Heart right ventricle (tissue), 16 donors: ENCODE data around the gene OR2G2. TPM values are rescaled to one million over a fixed set of nuclear protein-coding genes. Genes with fewer than 3 reads are reported as not detected.

Source experiments
- ATAC-seq, 8 donors: fragments of 200-7000 bp; cut with Tn5 transposase; one replicate each; pipeline ENCODE4 v1.9.1; 2020; ENCODE audit warnings: mild to moderate bottlenecking in 8 of 8, moderate library complexity in 8 of 8, moderate number of reproducible peaks in 1 of 8
- DNase-seq, 2 donors: peaks; one replicate each; pipeline ENCODE4 v3.0.0-alpha.2; 2020
- H3K27ac ChIP-seq, 10 donors: fragments of 200-600 bp; sonication (generic) in 2 of 10; one replicate each; pipeline versions ENCODE4 v1.5.0 to v1.8.0; 2020 to 2022; ENCODE audit warnings: mild to moderate bottlenecking in 3 of 10
- H3K27me3 ChIP-seq, 7 donors: fragments of 200-600 bp; one replicate each; pipeline ENCODE4 v1.8.0; 2021 to 2022; ENCODE audit warnings: mild to moderate bottlenecking in 2 of 7
- H3K36me3 ChIP-seq, 9 donors: fragments of 200-600 bp; sonication (generic) in 1 of 9; one replicate each; pipeline versions ENCODE4 v1.5.0 to v1.8.0; 2020 to 2022; ENCODE audit warnings: mild to moderate bottlenecking in 2 of 9
- H3K4me1 ChIP-seq, 9 donors: fragments of 200-600 bp; sonication (generic) in 1 of 9; one replicate each; pipeline versions ENCODE4 v1.5.0 to v1.8.0; 2020 to 2022; ENCODE audit warnings: mild to moderate bottlenecking in 4 of 9
- H3K4me3 ChIP-seq, 10 donors: fragments of 200-600 bp; sonication (generic) in 2 of 10; one replicate each; pipeline versions ENCODE4 v1.5.0 to v1.8.0; 2020 to 2022; ENCODE audit warnings: mild to moderate bottlenecking in 7 of 10, moderate library complexity in 2 of 10
- H3K9me3 ChIP-seq, 11 donors: fragments of 200-600 bp in 10 of 11; sonication (generic) in 2 of 11; one replicate each; pipeline versions ENCODE4 v1.5.0 to v1.8.0; 2013 to 2022; ENCODE audit warnings: mild to moderate bottlenecking in 2 of 11, control low read depth in 1 of 11, moderate library complexity in 1 of 11
- WGBS, 2 donors: extraction: QIAGEN DNeasy Blood & Tissue Kit; methylation state at CpG; one replicate each; pipeline ENCODE4 v1.1.7; 2013; ENCODE audit warnings: inconsistent platforms in 1 of 2; 5-methylcytosine and 5-hydroxymethylcytosine counted together
- intact Hi-C, 10 donors: fragments of 100-400 bp; cut with DNase I; formaldehyde crosslinking; loops; one replicate each; pipeline versions ENCODE4 v1.11.1 to v1.14.2; 2022
- long read RNA-seq, 3 donors: library from polyadenylated mRNA; unstranded; transcript quantifications; one replicate each; pipeline ENCODE4 v2.0.0, GENCODE V29; 2020 to 2021
- polyA plus RNA-seq, 2 donors: library from polyadenylated mRNA; stranded (reverse); fragments of 200-250 nt; gene quantifications; one replicate each; pipeline ENCODE4 v1.2.3, GENCODE V29; 2013
- total RNA-seq, 10 donors: library from RNA; stranded (reverse); fragmentation: NEBNext Ultra II Directional in 3 of 10; extraction: Animal tissue kit (Norgen Biotek cat#: 25700) in 3 of 10; gene quantifications; one replicate each; pipeline versions ENCODE4 v1.2.1 to v1.2.4, GENCODE V29; 2021 to 2023
- TF ChIP-seq, protein P1 (sequence below), 9 donors: fragments of 200-600 bp; sonication (generic) in 2 of 9; IDR thresholded peaks; one replicate each; pipeline versions ENCODE4 v1.5.0 to v1.8.0; 2021 to 2022; ENCODE audit warnings: antibody characterized with exemption in 9 of 9, mild to moderate bottlenecking in 5 of 9, moderate library complexity in 1 of 9
- donor health status: Arrhythmogenic right ventricular cardiomyopathy.
- donor health status: ischemic (EF 13 %, LVEDD 7.1; RV severe dilation, severe dysfunction).
- donor health status: healthy with polysubstance abuse.
- donor health status: DM: no; HTN: yes; CAD: no.
- donor health status: DM: no; HTN: no; CAD: no.
- donor health status: ischemic (EF 25% LVEDD 6.9; RV normal size, moderate dysfunction).
- donor health status: ischemic (EF 25% LVEDD 5.7; RV mildly dilated, moderate dysfunction).
- donor health status: healthy.
- donor health status: DM: yes; HTN: yes; CAD: no.
- donor health status: Ischemic cardiomyopathy.
- donor health status: ischemic (EF 35%, LVEDD 5.7; RV mildly dilated, moderate dysfunction).
- donor health status: nonischemic (EF 11% LVEDD 7.7; RV severe dilation, severe dysfunction).
- donor health status: DM: yes; HTN: yes; CAD: no.
- donor health status: PGD.
- donor health status: ischemic (EF 29% LVEDD 5.4; RV normal size, mild dysfunction).
- donor health status: nonischemic (EF 23%, LVEDD 6.1; RV moderate dilation, normal function).

OR2G2 gene, protein sequence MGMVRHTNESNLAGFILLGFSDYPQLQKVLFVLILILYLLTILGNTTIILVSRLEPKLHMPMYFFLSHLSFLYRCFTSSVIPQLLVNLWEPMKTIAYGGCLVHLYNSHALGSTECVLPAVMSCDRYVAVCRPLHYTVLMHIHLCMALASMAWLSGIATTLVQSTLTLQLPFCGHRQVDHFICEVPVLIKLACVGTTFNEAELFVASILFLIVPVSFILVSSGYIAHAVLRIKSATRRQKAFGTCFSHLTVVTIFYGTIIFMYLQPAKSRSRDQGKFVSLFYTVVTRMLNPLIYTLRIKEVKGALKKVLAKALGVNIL
- total RNA-seq (not detected), polyA plus RNA-seq (not detected)
- long read RNA-seq, donor 1, result 0 reads
- long read RNA-seq, donor 2, result 0 reads
- long read RNA-seq, donor 3, result 0 reads

DNA sequence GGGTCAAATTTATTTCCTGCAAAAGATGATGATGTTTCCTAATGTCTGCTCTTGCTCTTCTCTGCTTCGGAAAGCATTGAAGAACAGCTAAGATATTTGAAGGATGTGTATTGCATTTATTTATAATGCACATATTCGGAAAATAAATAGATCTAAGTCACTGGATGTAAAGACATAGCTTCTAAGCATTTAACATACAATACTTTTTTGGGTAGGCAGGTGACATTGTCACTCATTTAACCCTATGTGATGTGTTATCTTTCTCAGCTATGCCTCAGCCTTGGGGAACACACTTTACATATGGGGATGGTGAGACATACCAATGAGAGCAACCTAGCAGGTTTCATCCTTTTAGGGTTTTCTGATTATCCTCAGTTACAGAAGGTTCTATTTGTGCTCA is at the start of gene OR2G2:
Gene OR2G2 (plus strand): TSS at position 301 of the 400 bp plus-strand sequence. CDS start 0 bp downstream, at position 301.
- no peaks in the 10 kb centered on the region for H3K36me3 ChIP-seq
- H3K4me3 ChIP-seq, result no peak within 1 kb of the TSS
- TF ChIP-seq, protein P1, sequence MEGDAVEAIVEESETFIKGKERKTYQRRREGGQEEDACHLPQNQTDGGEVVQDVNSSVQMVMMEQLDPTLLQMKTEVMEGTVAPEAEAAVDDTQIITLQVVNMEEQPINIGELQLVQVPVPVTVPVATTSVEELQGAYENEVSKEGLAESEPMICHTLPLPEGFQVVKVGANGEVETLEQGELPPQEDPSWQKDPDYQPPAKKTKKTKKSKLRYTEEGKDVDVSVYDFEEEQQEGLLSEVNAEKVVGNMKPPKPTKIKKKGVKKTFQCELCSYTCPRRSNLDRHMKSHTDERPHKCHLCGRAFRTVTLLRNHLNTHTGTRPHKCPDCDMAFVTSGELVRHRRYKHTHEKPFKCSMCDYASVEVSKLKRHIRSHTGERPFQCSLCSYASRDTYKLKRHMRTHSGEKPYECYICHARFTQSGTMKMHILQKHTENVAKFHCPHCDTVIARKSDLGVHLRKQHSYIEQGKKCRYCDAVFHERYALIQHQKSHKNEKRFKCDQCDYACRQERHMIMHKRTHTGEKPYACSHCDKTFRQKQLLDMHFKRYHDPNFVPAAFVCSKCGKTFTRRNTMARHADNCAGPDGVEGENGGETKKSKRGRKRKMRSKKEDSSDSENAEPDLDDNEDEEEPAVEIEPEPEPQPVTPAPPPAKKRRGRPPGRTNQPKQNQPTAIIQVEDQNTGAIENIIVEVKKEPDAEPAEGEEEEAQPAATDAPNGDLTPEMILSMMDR (IDR thresholded peaks at IDR 0.05), result no peak
- no peaks in the 10 kb centered on the region for H3K4me1 ChIP-seq
- peaks cover 0 to 14% (median 0%) of the 10 kb centered on the region in 11 donors for H3K9me3 ChIP-seq
- no peak for DNase-seq
- no peak within 1 kb of the TSS for H3K27ac ChIP-seq
- intact Hi-C loops, result no loop called here
- H3K27me3 ChIP-seq, result no peaks in the 10 kb centered on the region
- no peak for ATAC-seq
- 85 to 90% methylated on average over 2 of the region's 2 CpGs for WGBS, 2 donors

DNA sequence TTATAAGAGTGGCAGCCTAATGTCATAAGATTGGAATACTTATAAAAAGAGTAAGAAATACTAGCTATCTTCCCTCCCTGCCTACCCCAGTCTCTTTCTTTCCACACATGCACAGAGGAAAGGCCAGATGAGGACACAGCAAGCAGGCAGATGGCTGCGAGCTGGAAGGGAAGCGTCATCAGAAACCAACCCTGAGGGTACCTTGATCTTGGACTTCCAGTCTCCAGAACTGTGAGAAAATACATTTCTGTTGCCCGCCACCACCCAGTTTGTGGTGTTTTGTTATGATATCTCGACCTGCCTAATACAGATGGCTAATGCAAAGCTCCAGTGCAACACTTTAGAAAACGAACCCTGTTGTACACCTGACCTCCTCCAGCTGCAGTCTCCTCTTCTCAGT is 49.6 kb upstream of the OR2G2 start:
- DNase-seq (no peak), ATAC-seq (no peak)
- intact Hi-C loops, result no loop called here
- 79 to 81% methylated on average over 5 of the region's 5 CpGs for WGBS, 2 donors
- Histone ChIP-seq H3K27me3 (no peaks in the 10 kb centered on the region), H3K4me1 (no peaks in the 10 kb centered on the region), H3K27ac (no peak overlapping the region), H3K9me3 (peaks cover 0 to 7% (median 0%) of the 10 kb centered on the region in 11 donors), H3K4me3 (no peak overlapping the region), H3K36me3 (no peaks in the 10 kb centered on the region)
- TF ChIP-seq, protein P1 (IDR thresholded peaks at IDR 0.05), result no peak

DNA sequence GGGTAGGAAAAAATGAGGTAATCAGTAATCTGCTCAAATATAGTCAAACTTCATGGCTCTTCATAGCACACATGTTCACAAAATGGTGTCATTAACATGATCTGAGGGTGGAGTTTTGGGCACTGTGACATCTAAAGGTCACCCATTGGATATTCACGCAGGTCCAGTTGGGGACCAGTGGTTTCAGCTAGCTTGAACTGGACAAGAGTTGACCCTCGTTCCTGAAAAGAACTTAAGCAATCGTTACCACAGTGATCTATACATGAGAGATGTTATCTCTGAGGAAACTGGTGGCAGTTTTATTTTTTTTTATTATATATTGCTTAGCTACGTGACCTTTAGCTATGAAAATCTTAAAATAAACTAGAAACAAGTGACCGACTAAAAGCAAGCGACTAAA is 48.9 kb upstream of the OR2G2 start:
- Histone ChIP-seq H3K9me3 (peaks cover 0 to 7% (median 0%) of the 10 kb centered on the region in 11 donors), H3K27ac (no peak overlapping the region), H3K4me3 (no peak overlapping the region), H3K36me3 (no peaks in the 10 kb centered on the region), H3K27me3 (no peaks in the 10 kb centered on the region), H3K4me1 (no peaks in the 10 kb centered on the region)
- DNase-seq (no peak), ATAC-seq (no peak)
- intact Hi-C loops, result no loop called here
- TF ChIP-seq, protein P1 (IDR thresholded peaks at IDR 0.05), result no peak
- WGBS, 2 donors, result 80 to 88% methylated on average over 6 of the region's 6 CpGs

DNA sequence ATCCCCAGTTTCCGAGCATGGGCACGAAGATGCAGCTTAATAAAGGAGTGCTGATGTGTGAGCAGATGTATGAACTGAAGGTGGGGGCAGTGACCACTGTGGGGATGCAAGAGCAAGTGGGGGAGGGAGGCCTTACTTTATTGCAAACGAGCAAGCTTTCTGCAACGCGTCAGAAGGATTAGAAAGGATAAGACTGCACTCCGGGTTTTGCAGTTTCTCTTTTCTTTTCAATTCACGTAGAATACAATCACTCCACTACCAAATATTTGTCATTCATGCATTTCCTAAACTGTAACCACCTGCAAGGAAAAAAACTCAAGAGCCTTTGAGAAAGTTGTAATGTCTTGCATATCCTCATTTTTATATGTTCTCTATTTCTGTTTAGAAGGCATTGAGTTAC is 47.6 kb upstream of the OR2G2 start:
- ATAC-seq, result no peak
- no peak overlapping the region for H3K27ac ChIP-seq
- intact Hi-C loops, result no loop called here
- no peak overlapping the region for H3K4me3 ChIP-seq
- TF ChIP-seq, protein P1 (IDR thresholded peaks at IDR 0.05), result no peak
- no peak for DNase-seq
- WGBS, 2 donors, result 32 to 36% methylated on average over 7 of the region's 7 CpGs
- no peaks in the 10 kb centered on the region for H3K27me3 ChIP-seq
- H3K9me3 ChIP-seq, result peaks cover 0 to 7% (median 0%) of the 10 kb centered on the region in 11 donors
- H3K36me3 ChIP-seq, result no peaks in the 10 kb centered on the region
- no peaks in the 10 kb centered on the region for H3K4me1 ChIP-seq
